Measurements from ENCODE around the gene INCA1. TPM values are rescaled to one million over a fixed set of nuclear protein-coding genes. Genes with fewer than 3 reads are reported as not detected.

INCA1 gene
- total and polyA plus RNA-seq, 2 experiments from 2014 or later: 2.7 to 4.1 TPM

DNA sequence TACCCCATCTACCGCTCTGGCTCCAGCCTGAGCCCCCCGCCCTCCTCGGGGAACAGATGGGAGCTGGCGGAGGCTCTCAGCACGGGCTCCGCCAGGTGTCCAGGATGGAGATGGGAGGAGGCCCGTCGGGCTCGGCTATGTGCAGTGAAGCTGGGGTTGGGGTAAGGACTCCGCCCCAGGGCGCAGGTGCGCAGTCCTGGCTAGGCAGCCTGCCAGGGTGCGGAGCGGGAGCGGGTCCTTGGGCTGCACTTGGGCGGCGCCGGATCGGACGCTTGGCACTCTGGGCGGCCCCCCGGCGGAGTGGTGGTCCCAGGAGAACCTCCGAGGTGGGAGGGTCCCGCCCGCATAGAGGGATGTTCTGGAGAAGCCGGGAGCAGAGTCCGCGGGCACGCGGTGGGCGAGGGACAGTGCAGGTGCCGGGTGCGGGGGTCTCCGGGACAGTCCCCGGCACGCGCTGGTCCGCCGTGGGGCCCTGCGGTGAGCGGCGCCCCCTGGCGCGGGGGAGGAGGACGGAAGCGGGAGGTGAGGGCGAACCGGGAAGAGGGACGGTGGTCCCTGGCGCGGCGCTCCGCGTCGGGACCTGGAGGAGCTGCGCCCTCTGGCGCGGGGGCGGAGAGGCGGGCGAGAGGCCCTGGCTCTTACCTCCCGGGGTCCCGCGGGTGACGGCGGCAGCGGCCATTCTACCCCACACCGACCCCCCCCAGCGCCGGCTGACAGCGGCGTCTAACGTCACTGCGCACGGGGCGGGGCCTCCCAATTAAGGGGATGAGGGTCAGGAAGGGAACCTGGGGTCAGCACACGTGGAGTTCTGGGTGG, 10.2 kb downstream of the INCA1 start, which contains the start of gene CAMTA2:
TSS of gene CAMTA2 (minus strand) at position 725 of the 816 bp plus-strand sequence. CDS start 1,453 bp downstream, outside the sequence.
- Histone ChIP-seq H3K27me3 (no peaks in the 10 kb centered on the region), H3K4me3 (peak within 1 kb of the TSS; percentile 73), H3K9me3 (ENCODE audit: low read depth) (no peaks in the 10 kb centered on the region), H3K4me2 (peak within 1 kb of the TSS; percentile 92), H4K20me1 (ENCODE audit: insufficient read depth, poor library complexity, severe bottlenecking) (no peaks in the 10 kb centered on the region), H3K79me2 (peaks cover 12% of the 10 kb centered on the region), H3K4me1 (ENCODE audit: insufficient read depth) (peaks cover 10% of the 10 kb centered on the region), H3K27ac (peak within 1 kb of the TSS; percentile 84), H2AFZ (peak within 1 kb of the TSS; percentile 81), H3K36me3 (replicated peaks; ENCODE audit: insufficient read depth, low read depth) (no peaks in the 10 kb centered on the region), H3K9me2 (replicated peaks; ENCODE audit: insufficient read depth) (no peaks in the 10 kb centered on the region)
- peak; percentile 90 for DNase-seq (ENCODE audit: low spot score)
- WGBS (ENCODE audit: low lambda C conversion rate, missing lambda C conversion rate): 2% methylated on average over 68 of the region's 78 CpGs
- TF ChIP-seq EZH2phosphoT487 (IDR thresholded peaks at IDR 0.05; ENCODE audit: low read depth, severe bottlenecking, unreplicated experiment): no peak
- TF ChIP-seq, protein P1, sequence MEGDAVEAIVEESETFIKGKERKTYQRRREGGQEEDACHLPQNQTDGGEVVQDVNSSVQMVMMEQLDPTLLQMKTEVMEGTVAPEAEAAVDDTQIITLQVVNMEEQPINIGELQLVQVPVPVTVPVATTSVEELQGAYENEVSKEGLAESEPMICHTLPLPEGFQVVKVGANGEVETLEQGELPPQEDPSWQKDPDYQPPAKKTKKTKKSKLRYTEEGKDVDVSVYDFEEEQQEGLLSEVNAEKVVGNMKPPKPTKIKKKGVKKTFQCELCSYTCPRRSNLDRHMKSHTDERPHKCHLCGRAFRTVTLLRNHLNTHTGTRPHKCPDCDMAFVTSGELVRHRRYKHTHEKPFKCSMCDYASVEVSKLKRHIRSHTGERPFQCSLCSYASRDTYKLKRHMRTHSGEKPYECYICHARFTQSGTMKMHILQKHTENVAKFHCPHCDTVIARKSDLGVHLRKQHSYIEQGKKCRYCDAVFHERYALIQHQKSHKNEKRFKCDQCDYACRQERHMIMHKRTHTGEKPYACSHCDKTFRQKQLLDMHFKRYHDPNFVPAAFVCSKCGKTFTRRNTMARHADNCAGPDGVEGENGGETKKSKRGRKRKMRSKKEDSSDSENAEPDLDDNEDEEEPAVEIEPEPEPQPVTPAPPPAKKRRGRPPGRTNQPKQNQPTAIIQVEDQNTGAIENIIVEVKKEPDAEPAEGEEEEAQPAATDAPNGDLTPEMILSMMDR (IDR thresholded peaks at IDR 0.05; ENCODE audit: poor library complexity): peak; percentile 92

- peaks cover 10% of the 10 kb centered on the region for H3K4me1 ChIP-seq (ENCODE audit: insufficient read depth)
- H3K9me2 ChIP-seq (replicated peaks; ENCODE audit: insufficient read depth): no peaks in the 10 kb centered on the region
- H2AFZ ChIP-seq: no peak overlapping the region
- TF ChIP-seq EZH2phosphoT487 (IDR thresholded peaks at IDR 0.05; ENCODE audit: low read depth, severe bottlenecking, unreplicated experiment) (no peak), EZH2 (IDR thresholded peaks at IDR 0.05; ENCODE audit: borderline replicate concordance) (no peak)
- TF ChIP-seq, protein P1 (IDR thresholded peaks at IDR 0.05; ENCODE audit: poor library complexity): no peak
- DNase-seq (ENCODE audit: low spot score): peak; percentile 27
- H3K4me3 ChIP-seq: peak overlapping the region; percentile 73
- H3K4me2 ChIP-seq: peak overlapping the region; percentile 92
- H3K9me3 ChIP-seq (ENCODE audit: low read depth): no peaks in the 10 kb centered on the region
- H3K27me3 ChIP-seq: no peaks in the 10 kb centered on the region
- peaks cover 12% of the 10 kb centered on the region for H3K79me2 ChIP-seq
- WGBS (ENCODE audit: low lambda C conversion rate, missing lambda C conversion rate): 58% methylated on average over 5 of the region's 5 CpGs
- no peaks in the 10 kb centered on the region for H3K36me3 ChIP-seq (replicated peaks; ENCODE audit: insufficient read depth, low read depth)
- no peaks in the 10 kb centered on the region for H4K20me1 ChIP-seq (ENCODE audit: insufficient read depth, poor library complexity, severe bottlenecking)
- H3K27ac ChIP-seq: peak overlapping the region; percentile 84
Observed at GRCh38 chr17:4986403-4986802, 10.9 kb downstream of the INCA1 start.

GRCh38 chr17:4982305-4982704, 15.0 kb downstream of the INCA1 start:
- Histone ChIP-seq H3K4me3 (no peak overlapping the region), H3K4me2 (no peak overlapping the region), H3K27me3 (no peaks in the 10 kb centered on the region), H3K9me2 (replicated peaks; ENCODE audit: insufficient read depth) (no peaks in the 10 kb centered on the region), H3K9me3 (ENCODE audit: low read depth) (no peaks in the 10 kb centered on the region), H3K4me1 (ENCODE audit: insufficient read depth) (peaks cover 3% of the 10 kb centered on the region), H3K79me2 (peaks cover 7% of the 10 kb centered on the region), H3K27ac (no peak overlapping the region), H2AFZ (no peak overlapping the region), H4K20me1 (ENCODE audit: insufficient read depth, poor library complexity, severe bottlenecking) (no peaks in the 10 kb centered on the region), H3K36me3 (replicated peaks; ENCODE audit: insufficient read depth, low read depth) (no peaks in the 10 kb centered on the region)
- TF ChIP-seq, protein P1 (IDR thresholded peaks at IDR 0.05; ENCODE audit: poor library complexity): no peak
- TF ChIP-seq EZH2phosphoT487 (IDR thresholded peaks at IDR 0.05; ENCODE audit: low read depth, severe bottlenecking, unreplicated experiment) (no peak), EZH2 (IDR thresholded peaks at IDR 0.05; ENCODE audit: borderline replicate concordance) (no peak)
- WGBS (ENCODE audit: low lambda C conversion rate, missing lambda C conversion rate): 94% methylated on average over 5 of the region's 5 CpGs
- no peak for DNase-seq (ENCODE audit: low spot score)

Data from hepatocyte (in vitro differentiated cells).